SJSA1 (cell line): ENCODE results near the gene MAML3. TPM values are rescaled to one million over a fixed set of nuclear protein-coding genes. Genes with fewer than 3 reads are reported as not detected.

Experiments used
- DNase-seq, 2 experiments: peaks; one replicate each; pipeline ENCODE4 v3.0.0-alpha.2; 2015 to 2020; ENCODE audit warnings: low spot score in 2 of 2, low read depth in 1 of 2
- H3K27ac ChIP-seq: fragments of 250-450 bp; sonication (Bioruptor Pico); 2 replicates; pipeline ENCODE4 v1.5.1; 2020; ENCODE audit warnings: mild to moderate bottlenecking, moderate library complexity
- H3K27me3 ChIP-seq: fragments of 250-450 bp; sonication (Bioruptor Pico); replicated peaks from 2 replicates; pipeline ENCODE4 v1.5.1; 2020; ENCODE audit warnings: mild to moderate bottlenecking, moderate library complexity
- H3K36me3 ChIP-seq: fragments of 250-450 bp; sonication (Bioruptor Pico); 2 replicates; pipeline ENCODE4 v1.5.1; 2020; ENCODE audit warnings: mild to moderate bottlenecking
- H3K4me1 ChIP-seq: fragments of 250-450 bp; sonication (Bioruptor Pico); replicated peaks from 2 replicates; pipeline ENCODE4 v1.6.1; 2021; ENCODE audit warnings: mild to moderate bottlenecking
- H3K4me3 ChIP-seq: fragments of 250-450 bp; sonication (Bioruptor Pico); 2 replicates; pipeline ENCODE4 v1.5.1; 2020; ENCODE audit warnings: mild to moderate bottlenecking
- H3K9me3 ChIP-seq: fragments of 250-450 bp; sonication (Bioruptor Pico); replicated peaks from 2 replicates; pipeline ENCODE4 v1.5.1; 2020; ENCODE audit warnings: mild to moderate bottlenecking
- total RNA-seq: library from RNA; depleted of rRNA; stranded (reverse); fragments of >200 nt; shearing (Covaris generic); gene quantifications from 2 replicates; pipeline ENCODE4 v1.2.3, GENCODE V29; 2014

Gene MAML3
- total RNA-seq, 1 experiment from 2014 or later: 1.8 TPM

- no peak for DNase-seq
- H3K27ac ChIP-seq: no peak overlapping the region
- no peaks in the 10 kb centered on the region for H3K36me3 ChIP-seq
- no peaks in the 10 kb centered on the region for H3K27me3 ChIP-seq
- no peaks in the 10 kb centered on the region for H3K9me3 ChIP-seq
- no peaks in the 10 kb centered on the region for H3K4me1 ChIP-seq
- no peak overlapping the region for H3K4me3 ChIP-seq
These were observed 309.4 kb downstream of the MAML3 start for GRCh38 chr4:139844459-139845036.

GRCh38 chr4:139844057-139844456 lies 309.9 kb downstream of the MAML3 start:
- Histone ChIP-seq H3K9me3 (no peaks in the 10 kb centered on the region), H3K27me3 (no peaks in the 10 kb centered on the region), H3K27ac (no peak overlapping the region), H3K4me3 (no peak overlapping the region), H3K36me3 (no peaks in the 10 kb centered on the region), H3K4me1 (no peaks in the 10 kb centered on the region)
- DNase-seq: no peak

- Histone ChIP-seq H3K9me3 (no peaks in the 10 kb centered on the region), H3K36me3 (no peaks in the 10 kb centered on the region), H3K4me1 (no peaks in the 10 kb centered on the region), H3K4me3 (no peak overlapping the region), H3K27ac (no peak overlapping the region), H3K27me3 (no peaks in the 10 kb centered on the region)
- no peak for DNase-seq
These were observed 310.3 kb downstream of the MAML3 start for GRCh38 chr4:139843641-139844040.

- H3K4me1 ChIP-seq: no peaks in the 10 kb centered on the region
- no peaks in the 10 kb centered on the region for H3K27me3 ChIP-seq
- H3K9me3 ChIP-seq: no peaks in the 10 kb centered on the region
- H3K27ac ChIP-seq: no peak overlapping the region
- H3K4me3 ChIP-seq: no peak overlapping the region
- DNase-seq: no peak
- H3K36me3 ChIP-seq: no peaks in the 10 kb centered on the region
These were observed 312.4 kb downstream of the MAML3 start for GRCh38 chr4:139841464-139842195.

- DNase-seq: no peak
- Histone ChIP-seq H3K27me3 (no peaks in the 10 kb centered on the region), H3K27ac (no peak overlapping the region), H3K4me1 (no peaks in the 10 kb centered on the region), H3K4me3 (no peak overlapping the region), H3K9me3 (no peaks in the 10 kb centered on the region), H3K36me3 (no peaks in the 10 kb centered on the region)
These were observed 313.2 kb downstream of the MAML3 start for GRCh38 chr4:139840773-139841172.

- Histone ChIP-seq H3K36me3 (no peaks in the 10 kb centered on the region), H3K27ac (no peak overlapping the region), H3K9me3 (no peaks in the 10 kb centered on the region), H3K4me3 (no peak overlapping the region), H3K27me3 (no peaks in the 10 kb centered on the region), H3K4me1 (no peaks in the 10 kb centered on the region)
- no peak for DNase-seq
These were observed 314.5 kb downstream of the MAML3 start for GRCh38 chr4:139839403-139840031.

GRCh38 chr4:139838811-139839210 lies 315.2 kb downstream of the MAML3 start:
- no peak for DNase-seq
- Histone ChIP-seq H3K9me3 (no peaks in the 10 kb centered on the region), H3K4me3 (no peak overlapping the region), H3K27me3 (no peaks in the 10 kb centered on the region), H3K36me3 (no peaks in the 10 kb centered on the region), H3K4me1 (no peaks in the 10 kb centered on the region), H3K27ac (no peak overlapping the region)

- Histone ChIP-seq H3K27me3 (no peaks in the 10 kb centered on the region), H3K27ac (no peak overlapping the region), H3K4me1 (no peaks in the 10 kb centered on the region), H3K36me3 (no peaks in the 10 kb centered on the region), H3K4me3 (no peak overlapping the region), H3K9me3 (no peaks in the 10 kb centered on the region)
- DNase-seq: no peak
These were observed 319.0 kb downstream of the MAML3 start for GRCh38 chr4:139834981-139835391.

GRCh38 chr4:139834226-139834662 lies 319.7 kb downstream of the MAML3 start:
- DNase-seq: no peak
- no peaks in the 10 kb centered on the region for H3K4me1 ChIP-seq
- H3K27me3 ChIP-seq: no peaks in the 10 kb centered on the region
- H3K9me3 ChIP-seq: no peaks in the 10 kb centered on the region
- no peaks in the 10 kb centered on the region for H3K36me3 ChIP-seq
- no peak overlapping the region for H3K27ac ChIP-seq
- H3K4me3 ChIP-seq: no peak overlapping the region

- no peaks in the 10 kb centered on the region for H3K4me1 ChIP-seq
- no peak overlapping the region for H3K27ac ChIP-seq
- no peaks in the 10 kb centered on the region for H3K27me3 ChIP-seq
- no peaks in the 10 kb centered on the region for H3K9me3 ChIP-seq
- H3K4me3 ChIP-seq: no peak overlapping the region
- H3K36me3 ChIP-seq: no peaks in the 10 kb centered on the region
- DNase-seq: no peak
These were observed 320.7 kb downstream of the MAML3 start for GRCh38 chr4:139833151-139833910.

- Histone ChIP-seq H3K4me1 (no peaks in the 10 kb centered on the region), H3K27me3 (no peaks in the 10 kb centered on the region), H3K4me3 (no peak overlapping the region), H3K27ac (no peak overlapping the region), H3K9me3 (no peaks in the 10 kb centered on the region), H3K36me3 (no peaks in the 10 kb centered on the region)
- no peak for DNase-seq
These were observed 324.9 kb downstream of the MAML3 start for GRCh38 chr4:139828966-139829664.

- DNase-seq: no peak
- no peak overlapping the region for H3K4me3 ChIP-seq
- H3K27me3 ChIP-seq: no peaks in the 10 kb centered on the region
- no peak overlapping the region for H3K27ac ChIP-seq
- 0 out of 2 replicates have a peak, but pooled peaks cover 3% of the 10 kb centered on the region for H3K4me1 ChIP-seq
- H3K9me3 ChIP-seq: no peaks in the 10 kb centered on the region
- no peaks in the 10 kb centered on the region for H3K36me3 ChIP-seq
These were observed 327.6 kb downstream of the MAML3 start for GRCh38 chr4:139826426-139826825.

GRCh38 chr4:139825523-139826014 lies 328.4 kb downstream of the MAML3 start:
- Histone ChIP-seq H3K36me3 (no peaks in the 10 kb centered on the region), H3K27me3 (no peaks in the 10 kb centered on the region), H3K4me3 (no peak overlapping the region), H3K9me3 (no peaks in the 10 kb centered on the region), H3K27ac (no peak overlapping the region), H3K4me1 (0 out of 2 replicates have a peak, but pooled peaks cover 3% of the 10 kb centered on the region)
- DNase-seq: no peak
